ENCODE results near the gene TSPAN1. TPM values are rescaled to one million over a fixed set of nuclear protein-coding genes. Genes with fewer than 3 reads are reported as not detected.

TSPAN1 gene
- total RNA-seq, 1 experiment from 2014 or later: 46.2 TPM

DNA sequence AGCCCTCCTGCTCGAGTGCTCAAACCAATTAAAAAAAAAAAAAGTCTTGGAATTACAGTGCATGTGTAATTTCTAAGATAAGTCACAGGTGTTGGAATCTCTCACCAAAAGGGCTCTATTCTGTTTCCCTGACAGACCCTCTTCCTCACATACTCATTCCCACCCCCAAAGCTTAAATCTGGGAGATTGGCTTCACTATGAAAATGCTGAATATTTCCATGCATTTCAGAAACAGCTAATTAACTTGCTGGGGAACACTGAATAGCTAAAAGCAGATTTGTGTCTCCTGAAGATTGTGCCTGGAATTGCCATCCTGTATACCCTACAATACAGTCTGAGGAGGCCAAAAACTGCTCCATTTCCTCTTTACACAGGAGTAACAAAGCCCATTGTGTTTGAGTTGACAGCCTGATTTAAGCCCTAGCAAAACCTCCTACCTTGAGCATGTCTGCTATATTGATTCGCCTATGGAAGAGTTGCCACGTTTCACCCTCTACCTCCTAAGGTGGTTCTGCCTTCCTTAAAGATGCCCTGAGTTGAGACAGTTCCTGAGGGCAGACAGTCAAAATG, 41.0 kb upstream of the TSPAN1 start:
- H3K27me3 Mint-ChIP-seq (ENCODE audit: unreplicated experiment): no peaks in the 10 kb centered on the region
- H3K4me1 Mint-ChIP-seq (ENCODE audit: low read depth, unreplicated experiment): peaks cover 54% of the 10 kb centered on the region
- intact Hi-C loops (cut with micrococcal nuclease; ENCODE audit: unreplicated experiment): loop anchor here (2.0 to 5.0 kb wide), 2 partner anchors 39 to 97 kb away; no protein-coding TSS in a partner anchor
- no peaks in the 10 kb centered on the region for H3K9me3 Mint-ChIP-seq (ENCODE audit: low read depth, unreplicated experiment)
- no TSS peak for BruUV-seq (replicated peaks)
- H3K27ac Mint-ChIP-seq (ENCODE audit: unreplicated experiment): peak overlapping the region; percentile 99
- DNase-seq: no peak
- H3K36me3 Mint-ChIP-seq (ENCODE audit: insufficient read depth, unreplicated experiment): peaks cover 50% of the 10 kb centered on the region
- CTCF ChIA-PET: interaction anchor here (0.7 kb wide), 1 partner anchor 34 kb away, joined by 3 read pairs; no protein-coding TSS in a partner anchor
- H3K4me3 Mint-ChIP-seq (ENCODE audit: low read depth, unreplicated experiment): peak overlapping the region; percentile 86
- TF ChIP-seq, protein P1, sequence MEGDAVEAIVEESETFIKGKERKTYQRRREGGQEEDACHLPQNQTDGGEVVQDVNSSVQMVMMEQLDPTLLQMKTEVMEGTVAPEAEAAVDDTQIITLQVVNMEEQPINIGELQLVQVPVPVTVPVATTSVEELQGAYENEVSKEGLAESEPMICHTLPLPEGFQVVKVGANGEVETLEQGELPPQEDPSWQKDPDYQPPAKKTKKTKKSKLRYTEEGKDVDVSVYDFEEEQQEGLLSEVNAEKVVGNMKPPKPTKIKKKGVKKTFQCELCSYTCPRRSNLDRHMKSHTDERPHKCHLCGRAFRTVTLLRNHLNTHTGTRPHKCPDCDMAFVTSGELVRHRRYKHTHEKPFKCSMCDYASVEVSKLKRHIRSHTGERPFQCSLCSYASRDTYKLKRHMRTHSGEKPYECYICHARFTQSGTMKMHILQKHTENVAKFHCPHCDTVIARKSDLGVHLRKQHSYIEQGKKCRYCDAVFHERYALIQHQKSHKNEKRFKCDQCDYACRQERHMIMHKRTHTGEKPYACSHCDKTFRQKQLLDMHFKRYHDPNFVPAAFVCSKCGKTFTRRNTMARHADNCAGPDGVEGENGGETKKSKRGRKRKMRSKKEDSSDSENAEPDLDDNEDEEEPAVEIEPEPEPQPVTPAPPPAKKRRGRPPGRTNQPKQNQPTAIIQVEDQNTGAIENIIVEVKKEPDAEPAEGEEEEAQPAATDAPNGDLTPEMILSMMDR (IDR thresholded peaks at IDR 0.05; ENCODE audit: unreplicated experiment): no peak

DNA sequence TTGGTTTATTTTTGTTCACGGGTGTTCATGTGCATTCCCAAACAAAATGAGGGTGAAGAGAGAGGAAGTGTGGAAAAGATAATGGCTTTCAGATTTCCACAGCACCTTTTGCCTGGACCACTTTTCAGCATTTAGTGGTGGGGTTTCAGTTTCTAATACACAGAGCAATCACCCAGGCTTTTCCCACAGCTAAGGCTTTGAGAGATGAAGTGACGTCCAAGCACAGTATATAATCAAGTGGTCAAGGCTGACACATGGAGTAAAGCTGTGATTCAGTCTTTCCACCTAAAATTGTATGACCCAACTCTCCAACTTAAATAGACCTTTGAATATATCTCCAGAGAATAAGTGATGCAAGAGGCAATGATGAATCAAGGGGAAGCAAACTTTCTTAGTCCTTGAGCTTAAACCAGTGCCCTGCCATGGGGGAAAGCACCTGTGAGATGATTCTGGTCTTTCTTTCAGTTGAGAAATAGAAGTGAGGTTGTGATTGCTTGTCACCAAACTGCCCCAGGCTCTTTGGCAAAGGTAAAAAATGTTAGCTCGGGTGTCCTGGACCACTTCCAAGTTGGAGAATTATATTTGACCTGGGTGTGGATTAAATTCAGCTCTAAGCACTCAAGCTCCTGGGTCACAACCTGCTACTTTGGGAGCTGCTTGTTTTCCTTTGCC, 40.1 kb upstream of the TSPAN1 start:
- TF ChIP-seq, protein P1 (IDR thresholded peaks at IDR 0.05; ENCODE audit: unreplicated experiment): no peak
- peak; percentile 63 for DNase-seq
- BruUV-seq (replicated peaks): no TSS peak

DNA sequence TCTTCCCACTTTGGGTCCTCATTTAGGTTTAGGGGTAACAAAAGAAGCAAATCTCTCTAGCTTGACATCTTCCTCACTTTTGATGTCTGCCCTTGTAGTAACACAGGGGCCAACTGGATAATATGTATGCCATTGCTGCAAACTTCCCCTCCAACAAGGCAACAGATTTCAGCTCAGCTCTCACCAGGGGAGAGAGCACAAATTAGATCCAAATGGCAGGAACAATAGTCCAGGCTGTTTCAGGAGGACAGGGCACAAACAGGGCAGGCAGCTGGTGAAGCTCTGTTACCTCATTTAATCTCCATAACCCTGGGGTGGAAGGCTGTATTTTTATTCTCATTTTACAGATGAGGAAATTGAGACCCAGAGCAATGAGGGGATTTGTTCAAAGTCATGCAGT, 38.2 kb upstream of the TSPAN1 start:
- DNase-seq: no peak
- Mint-ChIP-seq H3K27me3 (ENCODE audit: unreplicated experiment) (no peaks in the 10 kb centered on the region), H3K27ac (ENCODE audit: unreplicated experiment) (no peak overlapping the region), H3K36me3 (ENCODE audit: insufficient read depth, unreplicated experiment) (peaks cover 36% of the 10 kb centered on the region), H3K4me1 (ENCODE audit: low read depth, unreplicated experiment) (peaks cover 37% of the 10 kb centered on the region), H3K9me3 (ENCODE audit: low read depth, unreplicated experiment) (no peaks in the 10 kb centered on the region), H3K4me3 (ENCODE audit: low read depth, unreplicated experiment) (no peak overlapping the region)
- intact Hi-C loops (cut with micrococcal nuclease; ENCODE audit: unreplicated experiment): no loop called here
- CTCF ChIA-PET: no interaction called here
- TF ChIP-seq, protein P1 (IDR thresholded peaks at IDR 0.05; ENCODE audit: unreplicated experiment): no peak
- BruUV-seq (replicated peaks): no TSS peak

More for the DNA sequence above, 40.1 kb upstream of the TSPAN1 start:
- peak overlapping the region; percentile 99 for H3K27ac Mint-ChIP-seq (ENCODE audit: unreplicated experiment)
- no peaks in the 10 kb centered on the region for H3K27me3 Mint-ChIP-seq (ENCODE audit: unreplicated experiment)
- H3K4me1 Mint-ChIP-seq (ENCODE audit: low read depth, unreplicated experiment): peaks cover 45% of the 10 kb centered on the region
- H3K4me3 Mint-ChIP-seq (ENCODE audit: low read depth, unreplicated experiment): peak overlapping the region; percentile 33
- CTCF ChIA-PET: interaction anchor here (0.5 to 1.6 kb wide), 9 partner anchors 10 to 1064 kb away, joined by 3 to 7 read pairs (median 4); partner anchors contain the start of gene P3R3URF
- no peaks in the 10 kb centered on the region for H3K9me3 Mint-ChIP-seq (ENCODE audit: low read depth, unreplicated experiment)
- intact Hi-C loops (cut with micrococcal nuclease; ENCODE audit: unreplicated experiment): loop anchor here (2.0 to 5.0 kb wide), 2 partner anchors 38 to 97 kb away; no protein-coding TSS in a partner anchor
- H3K36me3 Mint-ChIP-seq (ENCODE audit: insufficient read depth, unreplicated experiment): peaks cover 50% of the 10 kb centered on the region

DNA sequence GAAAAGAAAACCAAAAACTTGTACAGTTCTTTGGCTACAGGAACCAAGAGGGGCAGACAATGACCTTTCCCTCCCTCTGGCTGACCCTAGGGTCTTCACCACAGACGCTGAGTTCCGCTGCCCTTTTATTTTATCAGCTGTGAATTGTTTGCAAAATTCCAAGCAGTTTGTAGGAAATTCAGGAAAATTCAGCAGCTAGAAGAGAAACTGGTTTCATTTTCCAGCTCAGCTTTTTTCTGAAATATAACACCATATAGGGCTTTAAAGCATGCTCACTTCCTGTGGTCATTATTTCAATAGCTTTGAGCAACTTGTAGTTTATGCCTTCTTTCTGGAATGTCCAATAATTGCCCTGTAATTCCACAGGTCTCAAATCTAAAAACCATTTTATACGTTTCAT, 37.0 kb upstream of the TSPAN1 start:
- no peak overlapping the region for H3K27ac Mint-ChIP-seq (ENCODE audit: unreplicated experiment)
- BruUV-seq (replicated peaks): no TSS peak
- CTCF ChIA-PET: interaction anchor here (0.6 kb wide), 1 partner anchor 86 kb away, joined by 5 read pairs; no protein-coding TSS in a partner anchor
- intact Hi-C loops (cut with micrococcal nuclease; ENCODE audit: unreplicated experiment): no loop called here
- H3K4me1 Mint-ChIP-seq (ENCODE audit: low read depth, unreplicated experiment): peaks cover 37% of the 10 kb centered on the region
- peaks cover 24% of the 10 kb centered on the region for H3K36me3 Mint-ChIP-seq (ENCODE audit: insufficient read depth, unreplicated experiment)
- DNase-seq: no peak
- no peaks in the 10 kb centered on the region for H3K9me3 Mint-ChIP-seq (ENCODE audit: low read depth, unreplicated experiment)
- no peaks in the 10 kb centered on the region for H3K27me3 Mint-ChIP-seq (ENCODE audit: unreplicated experiment)
- no peak overlapping the region for H3K4me3 Mint-ChIP-seq (ENCODE audit: low read depth, unreplicated experiment)
- TF ChIP-seq, protein P1 (IDR thresholded peaks at IDR 0.05; ENCODE audit: unreplicated experiment): no peak

All from Calu3 (cell line).